ENCODE measurements around the gene TRPV6. TPM values are rescaled to one million over a fixed set of nuclear protein-coding genes. Genes with fewer than 3 reads are reported as not detected.

The TRPV6 gene
- total RNA-seq, 1 experiment from 2014 or later: 1.7 TPM

GRCh38 chr7:142833174-142834048, 52.1 kb downstream of the TRPV6 start:
- intact Hi-C loops (cut with micrococcal nuclease): loop anchor here (2.0 kb wide), 1 partner anchor 21 kb away; no protein-coding TSS in a partner anchor
- H3K4me2 ChIP-seq (ENCODE audit: low read length): no peak overlapping the region
- CTCF ChIA-PET: no interaction called here

More at GRCh38 chr7:142833174-142834048, 52.1 kb downstream of the TRPV6 start:
- Histone ChIP-seq H4K20me1 (ENCODE audit: insufficient read depth) (no peaks in the 10 kb centered on the region), H2AFZ (ENCODE audit: low read depth, low read length, poor library complexity, severe bottlenecking) (no peak overlapping the region), H3K9ac (ENCODE audit: low read length) (no peak overlapping the region), H3K4me1 (ENCODE audit: control insufficient read depth in 1 of 2, insufficient read depth in 2 of 2, low read length in 2 of 2) (peaks cover 0 to 3% of the 10 kb centered on the region in 2 experiments; a peak in 1 of 4 replicates), H3K79me2 (ENCODE audit: insufficient read depth, low read length) (no peaks in the 10 kb centered on the region), H3K4me3 (replicated peaks in 1 of 2; ENCODE audit: low read depth in 1 of 2, low read length in 2 of 2) (no peak overlapping the region), H3K27me3 (ENCODE audit: insufficient read depth, low read length) (no peaks in the 10 kb centered on the region), H3K36me3 (ENCODE audit: control insufficient read depth in 1 of 2, insufficient read depth in 2 of 2, low read length in 2 of 2) (no peaks in the 10 kb centered on the region), H3K9me2 (ENCODE audit: insufficient read depth) (no peaks in the 10 kb centered on the region), H3K9me3 (ENCODE audit: control insufficient read depth in 1 of 2, insufficient read depth in 1 of 2, low read depth in 1 of 2, low read length in 2 of 2) (no peaks in the 10 kb centered on the region), H3K27ac (ENCODE audit: low read depth, low read length) (no peak overlapping the region)
- RAD21 ChIA-PET (ENCODE audit: low non-redundant PET in 1 of 2, low total read pairs in 2 of 2, uncharacterized antibody in 2 of 2, unreplicated experiment in 2 of 2): no interaction called here
- ATAC-seq: peak; percentile 53; the same call in 1 of the 2 replicates
- DNase-seq (ENCODE audit: low read depth, low spot score): no peak
- BruUV-seq (replicated peaks): no TSS peak
- POLR2A ChIA-PET: no interaction called here
- TF ChIP-seq EZH2phosphoT487 (IDR thresholded peaks at IDR 0.05; ENCODE audit: borderline replicate concordance) (no peak), YY1 (IDR thresholded peaks at IDR 0.05; ENCODE audit: extremely low read depth, insufficient replicate concordance, low read depth, low read length) (no peak), ATF3 (IDR thresholded peaks at IDR 0.05) (no peak), JUND (IDR thresholded peaks at IDR 0.05) (no peak), SRF (IDR thresholded peaks at IDR 0.05; ENCODE audit: low read depth) (no peak), TCF7L2 (IDR thresholded peaks at IDR 0.05; ENCODE audit: borderline replicate concordance, extremely low read depth, insufficient read depth, insufficient read length) (no peak), ZFX (IDR thresholded peaks at IDR 0.05) (no peak), RAD21 (IDR thresholded peaks at IDR 0.05; ENCODE audit: low read depth) (no peak), POLR2AphosphoS5 (IDR thresholded peaks at IDR 0.05; ENCODE audit: low read depth, low read length) (no peak), EZH2 (IDR thresholded peaks at IDR 0.05) (no peak), SIN3A (IDR thresholded peaks at IDR 0.05; ENCODE audit: low read depth) (no peak), CBX3 (IDR thresholded peaks at IDR 0.05; ENCODE audit: low read depth) (no peak), EGR1 (IDR thresholded peaks at IDR 0.05; ENCODE audit: low read depth) (no peak), CEBPB (IDR thresholded peaks at IDR 0.05; ENCODE audit: low read depth) (no peak), SP1 (IDR thresholded peaks at IDR 0.05; ENCODE audit: low read depth) (no peak), ELF1 (IDR thresholded peaks at IDR 0.05; ENCODE audit: borderline replicate concordance, low read depth) (no peak), ZNF274 (IDR thresholded peaks at IDR 0.05; ENCODE audit: low read depth, low read length) (no peak), ZBTB33 (IDR thresholded peaks at IDR 0.05; ENCODE audit: extremely low read depth, insufficient replicate concordance, low read length) (no peak), POLR2A (IDR thresholded peaks at IDR 0.05; ENCODE audit: borderline replicate concordance, extremely low read depth, insufficient read depth, insufficient read length) (no peak)
- TF ChIP-seq, protein P1, sequence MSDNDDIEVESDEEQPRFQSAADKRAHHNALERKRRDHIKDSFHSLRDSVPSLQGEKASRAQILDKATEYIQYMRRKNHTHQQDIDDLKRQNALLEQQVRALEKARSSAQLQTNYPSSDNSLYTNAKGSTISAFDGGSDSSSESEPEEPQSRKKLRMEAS (IDR thresholded peaks at IDR 0.05): no peak
